Measurements from ENCODE around the gene CHST2. TPM values are rescaled to one million over a fixed set of nuclear protein-coding genes. Genes with fewer than 3 reads are reported as not detected.
A peak's percentile ranks its signal among the peaks of the same experiment; 100 is the strongest.

CHST2 gene
- polyA plus RNA-seq, 1 donor (not counting 4 experiments of a cell fraction or from before 2014, with no cell fraction given), result 1.6 TPM

GRCh38 chr3:143139762-143140161, 20.2 kb downstream of the CHST2 start:
- Histone ChIP-seq H3K27me3 (ENCODE audit: control insufficient read depth, extremely low read depth, insufficient read depth, low read length) (no peaks in the 10 kb centered on the region), H4K20me1 (ENCODE audit: control insufficient read depth, extremely low read depth, insufficient read depth, low read length) (no peaks in the 10 kb centered on the region), H2AFZ (ENCODE audit: control insufficient read depth, low read length) (no peak overlapping the region), H3K9me3 (ENCODE audit: control insufficient read depth, low read depth, low read length) (no peaks in the 10 kb centered on the region), H3K9me1 (ENCODE audit: control insufficient read depth, extremely low read depth, insufficient read depth, low read length) (no peaks in the 10 kb centered on the region), H3K4me3 (ENCODE audit: control insufficient read depth in 2 of 3, extremely low read depth in 1 of 3, insufficient read depth in 2 of 3, low read depth in 1 of 3, low read length in 3 of 3) (no peak overlapping the region), H3K36me3 (ENCODE audit: control insufficient read depth in 2 of 2, extremely low read depth in 1 of 2, insufficient read depth in 2 of 2, low read length in 2 of 2) (no peaks in the 10 kb centered on the region), H3K79me2 (ENCODE audit: control insufficient read depth, insufficient read depth, low read length) (no peaks in the 10 kb centered on the region), H3K9ac (ENCODE audit: control insufficient read depth, extremely low read depth, insufficient read depth, low read length) (no peak overlapping the region), H3K27ac (ENCODE audit: control insufficient read depth, insufficient read depth, low read length) (no peak overlapping the region), H3K4me2 (ENCODE audit: control insufficient read depth, extremely low read depth, insufficient read depth, low read depth, low read length) (no peak overlapping the region), H3K4me1 (ENCODE audit: control insufficient read depth, extremely low read depth, insufficient read depth, low read length) (peaks cover 12% of the 10 kb centered on the region)
- FAIRE-seq, result peak; percentile 41
- dilution Hi-C loops (cut with MboI; ENCODE audit: extremely low pct_ligation_motif_present, low sequenced_read_pairs), result no loop called here
- no peak for TF ChIP-seq EZH2 (IDR thresholded peaks at IDR 0.05; ENCODE audit: low read length)
- no peak for TF ChIP-seq CTCF (optimal IDR thresholded peaks at IDR 0.05 in 1 of 3, IDR thresholded peaks at IDR 0.05 in 1 of 3, conservative IDR thresholded peaks at IDR 0.05 in 1 of 3; ENCODE audit: extremely low read depth in 1 of 3, insufficient read depth in 2 of 3, low read length in 3 of 3)
- DNase-seq (ENCODE audit: low read depth, low spot score), result peak; percentile 50

DNA sequence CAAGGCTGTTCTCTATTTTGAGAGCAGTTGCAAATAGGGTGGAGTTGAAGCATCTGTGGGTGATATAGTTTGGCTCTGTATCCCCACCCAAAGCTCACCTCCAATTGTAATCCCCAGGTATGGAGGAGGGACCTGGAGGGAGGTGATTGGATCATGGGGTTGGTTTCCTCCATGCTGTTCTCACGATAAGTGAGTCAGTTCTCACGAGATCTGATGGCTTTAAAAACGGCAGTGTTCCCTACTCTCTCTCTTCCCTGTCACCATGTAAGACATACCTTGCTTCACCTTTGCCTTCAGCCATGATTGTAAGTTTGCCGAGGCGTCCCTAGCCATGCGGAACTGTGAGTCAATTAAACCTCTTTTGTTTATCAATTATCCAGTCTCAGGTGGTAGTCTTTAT, 21.0 kb downstream of the CHST2 start:
- Histone ChIP-seq H3K4me1 (ENCODE audit: control insufficient read depth, extremely low read depth, insufficient read depth, low read length) (peaks cover 4% of the 10 kb centered on the region), H3K27me3 (ENCODE audit: control insufficient read depth, extremely low read depth, insufficient read depth, low read length) (no peaks in the 10 kb centered on the region), H3K9me3 (ENCODE audit: control insufficient read depth, low read depth, low read length) (no peaks in the 10 kb centered on the region), H4K20me1 (ENCODE audit: control insufficient read depth, extremely low read depth, insufficient read depth, low read length) (no peaks in the 10 kb centered on the region), H3K36me3 (ENCODE audit: control insufficient read depth in 2 of 2, extremely low read depth in 1 of 2, insufficient read depth in 2 of 2, low read length in 2 of 2) (no peaks in the 10 kb centered on the region), H3K9me1 (ENCODE audit: control insufficient read depth, extremely low read depth, insufficient read depth, low read length) (no peaks in the 10 kb centered on the region), H3K4me2 (ENCODE audit: control insufficient read depth, extremely low read depth, insufficient read depth, low read depth, low read length) (no peak overlapping the region), H3K4me3 (ENCODE audit: control insufficient read depth in 2 of 3, extremely low read depth in 1 of 3, insufficient read depth in 2 of 3, low read depth in 1 of 3, low read length in 3 of 3) (no peak overlapping the region), H2AFZ (ENCODE audit: control insufficient read depth, low read length) (no peak overlapping the region), H3K79me2 (ENCODE audit: control insufficient read depth, insufficient read depth, low read length) (no peaks in the 10 kb centered on the region), H3K27ac (ENCODE audit: control insufficient read depth, insufficient read depth, low read length) (no peak overlapping the region), H3K9ac (ENCODE audit: control insufficient read depth, extremely low read depth, insufficient read depth, low read length) (no peak overlapping the region)
- no peak for FAIRE-seq
- dilution Hi-C loops (cut with MboI; ENCODE audit: extremely low pct_ligation_motif_present, low sequenced_read_pairs), result no loop called here
- no peak for DNase-seq (ENCODE audit: low read depth, low spot score)
- TF ChIP-seq EZH2 (IDR thresholded peaks at IDR 0.05; ENCODE audit: low read length), result no peak
- no peak for TF ChIP-seq CTCF (optimal IDR thresholded peaks at IDR 0.05 in 1 of 3, IDR thresholded peaks at IDR 0.05 in 1 of 3, conservative IDR thresholded peaks at IDR 0.05 in 1 of 3; ENCODE audit: extremely low read depth in 1 of 3, insufficient read depth in 2 of 3, low read length in 3 of 3)
